CD4-positive, alpha-beta T cell treated with Interleukin-6 at 100 ng/mL for 8 hours (primary cell): ENCODE results near the gene ITIH4.

Experiments
- DNase-seq: peaks from one replicate; pipeline ENCODE4 v3.0.0-alpha.2; 2020; ENCODE audit warnings: mixed read lengths, low spot score

The ITIH4 gene

DNA sequence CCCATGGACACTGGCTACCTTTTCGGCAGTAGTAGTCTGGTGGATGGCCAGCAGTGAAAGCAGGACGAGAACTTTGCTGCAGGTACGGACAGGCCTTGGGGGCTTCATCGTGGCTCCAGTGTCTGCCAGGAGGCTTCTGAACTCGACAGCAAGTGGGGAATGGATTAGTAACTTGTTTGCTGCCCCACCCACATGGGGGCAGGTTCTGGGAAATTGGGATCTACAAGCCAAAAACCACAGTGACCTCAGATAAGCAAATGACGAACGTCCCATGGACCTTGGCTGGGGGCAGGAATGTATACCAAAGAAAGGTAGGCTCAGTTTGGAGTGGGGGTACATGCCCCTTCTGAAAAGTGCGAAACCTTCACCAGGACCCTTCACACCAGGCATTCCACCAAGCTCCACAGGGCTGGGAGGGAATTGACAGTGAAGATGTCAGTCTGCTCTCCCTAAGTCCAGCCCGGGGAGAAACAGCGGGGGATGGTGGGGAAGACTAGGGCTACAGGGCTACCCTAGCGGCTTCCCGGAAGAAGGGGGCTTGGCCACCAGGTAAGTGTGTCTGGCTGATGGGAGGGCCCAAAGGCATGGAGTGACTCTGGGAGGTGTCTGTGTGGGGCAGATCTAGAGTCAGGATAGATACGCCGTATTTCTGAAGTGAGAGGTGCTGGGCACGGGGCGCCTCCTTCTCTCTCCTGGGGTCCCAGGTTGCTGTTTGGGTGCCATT, at the start of gene ITIH4:
TSS of gene ITIH4 (minus strand) at position 138 of the 724 bp plus-strand sequence. CDS start at position 108, 30 bp downstream.
- no peak for DNase-seq

DNA sequence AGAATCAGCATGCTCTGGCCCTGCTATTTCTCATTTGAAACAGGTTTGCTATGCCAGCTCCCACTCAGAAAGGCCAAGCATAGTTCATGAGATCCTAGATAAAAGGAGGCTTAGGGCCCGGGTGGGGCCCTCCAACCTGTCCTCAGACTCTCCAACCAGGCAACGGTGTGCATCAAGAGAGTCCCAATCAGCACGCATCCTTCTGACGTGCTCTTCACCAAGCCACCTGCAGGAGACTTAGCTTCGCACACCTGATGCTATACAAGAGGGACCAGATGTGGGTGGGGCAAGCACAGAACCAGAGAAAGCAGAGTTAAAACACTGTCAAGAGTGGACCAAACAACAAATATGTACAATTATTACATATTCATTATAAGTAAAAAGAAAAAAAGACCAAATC, 49.6 kb upstream of the ITIH4 start:
- no peak for DNase-seq

DNA sequence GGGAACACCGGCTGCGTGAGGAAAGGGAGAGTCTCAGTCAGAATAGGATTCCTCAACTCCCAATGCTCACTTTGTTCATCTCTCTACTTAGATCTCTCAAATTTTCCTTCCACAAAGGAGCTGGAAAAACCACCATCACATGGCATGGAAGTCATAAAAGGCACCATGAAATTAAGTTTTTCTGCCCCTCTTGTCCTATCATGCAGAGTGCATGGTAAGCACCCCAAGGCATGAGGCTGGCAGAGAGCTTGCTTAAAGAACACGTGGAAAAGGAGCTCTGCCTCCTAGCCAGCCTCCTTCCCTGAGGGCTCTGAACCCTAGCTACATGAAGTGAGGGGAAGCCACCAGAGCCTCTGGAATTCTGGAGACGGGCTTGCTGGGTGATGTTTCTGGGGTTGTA, 49.1 kb upstream of the ITIH4 start:
- DNase-seq: no peak

DNA sequence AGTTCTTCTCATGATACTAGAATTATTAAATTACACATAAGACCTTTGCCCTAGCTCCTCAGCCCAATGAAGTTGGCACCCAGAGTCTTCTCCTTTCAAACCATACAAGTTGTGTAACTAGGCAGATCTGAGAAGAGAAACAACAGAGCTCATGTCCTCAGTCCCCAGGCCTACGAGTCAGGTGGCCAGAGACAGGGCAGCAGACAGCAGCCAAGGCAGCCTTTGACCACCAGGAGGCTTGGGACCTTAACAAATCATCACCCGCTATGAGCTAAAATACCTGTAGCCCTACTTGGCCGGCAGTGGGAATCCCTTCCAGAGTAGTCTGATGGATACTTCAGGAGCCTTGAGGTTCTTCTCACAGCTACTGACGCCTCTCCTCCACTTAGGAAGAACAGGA, 48.6 kb upstream of the ITIH4 start:
- DNase-seq: no peak

DNA sequence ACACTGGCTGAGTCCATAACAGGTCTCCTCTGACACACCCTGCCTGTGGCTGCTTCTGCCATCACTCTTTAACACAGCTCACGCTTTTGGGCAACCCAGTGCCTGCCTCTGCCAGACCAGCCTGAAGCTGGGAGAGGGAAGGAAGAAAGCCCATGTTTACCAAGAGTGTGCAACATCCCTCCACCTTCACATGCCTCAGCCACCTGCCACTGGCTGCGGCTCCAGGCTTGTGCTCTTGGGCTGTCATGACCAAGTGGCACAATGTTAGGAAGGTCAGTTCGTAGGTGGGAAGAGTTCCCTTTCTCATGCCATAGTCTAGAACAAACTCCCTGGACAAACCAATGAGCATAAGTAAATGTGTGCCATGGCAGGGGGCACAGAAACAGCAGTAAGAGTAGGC, 46.6 kb upstream of the ITIH4 start:
- DNase-seq: no peak

DNA sequence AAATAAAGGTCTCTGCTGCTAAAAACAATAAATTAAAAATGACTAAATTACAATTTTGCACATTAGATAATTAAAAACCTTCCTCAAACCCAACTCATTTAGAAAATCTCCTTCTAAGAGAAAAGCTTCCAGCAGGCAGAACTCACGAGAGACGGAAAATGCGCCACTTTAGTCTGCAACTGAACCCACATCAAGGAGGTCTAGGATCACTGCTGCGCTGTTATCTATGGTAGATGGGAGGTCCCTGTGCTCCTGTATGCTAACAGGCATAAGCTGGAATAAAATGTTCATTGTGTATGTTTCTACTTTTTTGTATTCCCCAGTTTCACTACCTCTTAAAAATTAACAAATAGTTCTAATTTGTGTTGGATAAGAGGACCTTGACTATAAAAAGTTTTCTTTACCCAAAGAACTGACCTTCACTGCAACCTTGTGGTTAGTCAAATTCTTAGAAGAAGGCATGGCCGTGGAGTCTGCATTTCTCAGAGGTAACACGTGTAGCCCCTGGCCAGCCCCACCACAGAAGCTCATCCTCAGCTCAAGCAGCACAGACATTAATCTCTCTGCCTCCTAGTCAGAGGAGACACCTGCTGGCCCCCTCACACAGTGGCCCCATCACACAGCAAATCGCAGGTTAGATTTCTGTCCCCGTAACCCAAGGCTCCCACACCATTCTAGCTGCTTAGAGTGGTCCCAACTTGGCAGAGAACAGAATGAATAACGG, 44.6 kb upstream of the ITIH4 start:
- DNase-seq: no peak

DNA sequence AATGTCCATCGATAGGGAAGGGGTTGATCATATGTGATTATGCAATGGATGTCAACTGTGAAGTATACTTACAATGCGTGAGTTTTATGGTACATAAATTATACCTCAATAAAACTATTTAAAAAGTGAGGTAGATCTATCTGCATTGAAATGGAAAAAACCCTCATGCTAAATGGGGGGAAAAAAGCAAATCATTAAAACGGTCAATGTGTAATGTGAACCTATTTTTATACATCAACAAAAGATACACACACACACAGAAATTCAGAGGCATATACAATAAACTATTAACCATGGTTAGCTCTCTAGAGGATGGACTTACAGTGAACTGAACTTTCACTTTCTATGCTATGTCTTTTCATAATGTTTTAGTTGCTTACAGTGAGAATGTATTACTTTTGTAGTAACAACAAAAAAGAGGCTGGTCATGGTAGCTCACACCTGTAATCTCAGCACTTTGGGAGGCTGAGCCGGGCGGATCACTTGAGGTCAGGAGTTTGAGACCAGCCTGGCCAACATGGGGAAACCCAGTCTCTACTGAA, 43.8 kb upstream of the ITIH4 start:
- DNase-seq: no peak

DNA sequence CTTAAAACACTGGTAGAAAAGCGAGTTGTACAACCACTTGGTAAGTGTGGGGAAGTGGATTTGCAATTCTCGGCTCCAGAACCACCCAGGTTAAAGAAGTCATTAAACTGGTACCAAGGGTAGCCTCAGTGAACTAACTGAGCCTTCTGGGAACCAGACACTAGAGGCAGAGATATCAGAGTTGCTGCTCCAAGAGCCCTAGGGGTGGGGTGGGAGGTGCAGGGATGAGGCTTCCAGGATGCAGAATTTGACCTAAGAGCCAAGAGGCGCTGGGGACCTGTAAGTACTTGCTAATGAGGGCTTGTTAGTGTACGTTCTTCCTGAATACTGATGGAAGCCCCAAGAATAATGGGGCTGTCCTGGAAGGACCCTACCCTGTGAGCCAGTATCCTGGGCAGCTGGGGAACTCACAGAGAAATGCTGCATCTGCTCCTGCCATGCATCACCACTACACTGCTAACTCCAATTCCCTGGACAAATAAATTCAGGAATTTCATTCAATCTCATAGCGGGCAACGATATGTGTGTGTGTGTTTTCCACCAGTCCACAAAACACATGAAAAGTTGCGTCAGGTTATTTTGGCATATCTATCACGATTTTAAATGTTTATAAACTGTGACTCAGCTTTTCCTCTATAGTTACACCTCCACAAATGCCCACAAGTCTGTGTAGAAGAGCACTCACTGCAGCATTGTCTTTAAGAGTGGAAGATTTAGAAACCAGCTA, 43.1 kb upstream of the ITIH4 start:
- no peak for DNase-seq

DNA sequence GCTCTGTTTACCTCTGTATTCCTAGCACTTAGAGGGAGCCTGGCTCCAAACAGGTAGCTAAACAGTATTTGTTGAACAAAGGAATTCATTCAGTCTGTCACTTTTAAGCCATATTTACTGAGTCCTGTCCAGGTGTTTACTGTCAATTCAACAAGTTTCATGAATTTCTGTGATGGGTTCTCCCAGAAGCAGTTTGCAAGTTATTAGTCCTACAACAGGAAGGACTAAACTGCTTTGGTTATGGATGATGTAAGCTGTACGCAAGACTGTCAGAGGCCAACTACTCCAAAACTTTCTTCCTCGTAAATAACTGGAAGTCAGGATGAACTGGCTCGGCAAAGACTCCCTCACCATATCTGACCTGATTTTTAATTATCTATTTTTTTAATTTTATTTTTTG, 41.8 kb upstream of the ITIH4 start:
- DNase-seq: no peak

DNA sequence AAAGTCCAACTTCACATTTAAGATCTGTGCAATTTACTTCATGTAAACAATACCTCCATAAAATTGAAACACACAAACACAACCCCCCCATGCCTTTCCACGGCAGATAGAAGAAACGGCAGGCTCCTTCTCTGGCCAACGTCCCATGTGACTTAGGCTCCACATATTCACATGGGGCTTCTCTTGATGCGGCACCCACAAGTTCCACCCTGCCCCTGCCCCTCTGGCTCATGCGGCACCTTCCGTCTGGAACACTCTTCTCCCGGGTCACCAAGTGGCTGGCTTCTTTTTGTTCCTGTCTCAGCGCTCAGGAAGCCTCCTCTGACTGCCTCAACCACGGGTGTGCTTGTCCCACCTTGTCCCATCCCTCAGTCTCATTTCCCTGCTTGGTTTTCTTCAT, 41.3 kb upstream of the ITIH4 start:
- no peak for DNase-seq

DNA sequence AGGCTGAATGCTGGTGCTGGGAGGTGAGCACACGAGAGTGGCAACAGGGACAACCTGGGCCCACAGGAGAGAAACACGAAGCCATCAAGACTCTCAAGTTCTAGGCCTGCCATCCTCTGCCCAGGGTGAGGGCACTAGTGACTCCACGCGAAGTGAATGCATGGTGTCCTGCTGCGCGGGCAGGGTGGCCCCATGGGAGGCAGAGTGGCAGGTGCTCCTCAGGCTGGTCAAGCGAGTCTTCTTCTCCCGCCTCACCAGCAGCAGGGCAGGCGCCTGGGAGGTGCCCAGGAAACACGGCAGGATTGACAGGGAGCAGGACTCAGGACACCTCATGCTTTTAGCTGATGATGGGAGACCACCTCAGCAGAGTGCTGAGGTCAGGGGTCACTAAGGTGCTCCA, 40.0 kb upstream of the ITIH4 start:
- no peak for DNase-seq

DNA sequence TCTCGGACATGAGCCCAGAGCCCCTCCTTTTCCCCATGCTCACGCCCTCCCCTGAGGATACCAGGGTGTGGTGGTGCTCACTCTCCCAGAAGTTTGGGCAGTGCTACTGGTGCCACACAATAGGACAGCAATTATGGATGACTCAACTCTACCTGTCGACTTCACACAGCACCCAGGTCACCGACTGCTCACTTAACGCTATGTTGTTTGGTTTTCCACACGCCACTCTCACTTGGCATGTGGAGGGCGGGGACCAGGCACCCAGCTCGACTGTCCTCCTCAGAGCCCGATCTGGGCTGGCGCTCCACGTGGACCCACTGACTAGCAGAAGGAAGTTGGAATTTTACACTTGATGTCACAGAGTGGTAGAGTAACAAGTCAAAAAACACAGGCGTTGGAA, 36.0 kb upstream of the ITIH4 start:
- DNase-seq: no peak

DNA sequence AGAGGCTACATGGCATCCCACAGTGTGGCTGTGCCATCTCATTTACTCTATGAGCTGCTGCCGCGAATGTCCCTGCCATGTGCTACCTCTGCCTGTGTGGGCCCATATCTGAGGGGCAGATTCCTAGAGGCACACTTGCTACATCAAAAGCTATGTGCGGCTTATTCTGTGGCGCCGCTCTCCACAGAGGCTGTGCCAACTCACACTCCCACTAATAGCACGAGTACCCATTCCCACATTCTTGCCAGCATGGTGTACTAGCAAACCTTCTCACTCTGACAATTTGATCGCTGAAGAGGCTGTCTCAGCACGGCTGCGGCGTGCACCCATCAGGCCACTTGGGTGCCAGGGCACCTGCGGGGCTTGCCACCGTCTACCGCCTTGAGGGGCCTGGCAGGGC, 35.5 kb upstream of the ITIH4 start:
- DNase-seq: no peak

DNA sequence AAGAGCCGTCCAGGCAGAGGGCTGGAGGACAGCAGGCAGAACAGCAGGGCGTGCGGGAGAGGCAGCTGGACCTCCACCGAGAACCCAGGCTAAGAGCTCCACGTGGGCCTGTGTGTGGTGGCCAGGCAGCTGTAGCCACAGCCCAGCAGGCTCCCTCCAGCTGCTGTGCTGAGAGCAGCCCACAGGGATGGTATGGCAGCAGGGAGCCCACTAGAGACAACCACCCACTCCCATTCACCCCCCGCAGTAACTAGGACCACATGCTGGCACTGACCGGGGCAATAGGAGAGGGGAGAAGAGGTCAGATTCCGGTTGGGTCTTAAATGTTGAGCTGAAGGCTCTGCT, 29.9 kb upstream of the ITIH4 start:
- DNase-seq: no peak

DNA sequence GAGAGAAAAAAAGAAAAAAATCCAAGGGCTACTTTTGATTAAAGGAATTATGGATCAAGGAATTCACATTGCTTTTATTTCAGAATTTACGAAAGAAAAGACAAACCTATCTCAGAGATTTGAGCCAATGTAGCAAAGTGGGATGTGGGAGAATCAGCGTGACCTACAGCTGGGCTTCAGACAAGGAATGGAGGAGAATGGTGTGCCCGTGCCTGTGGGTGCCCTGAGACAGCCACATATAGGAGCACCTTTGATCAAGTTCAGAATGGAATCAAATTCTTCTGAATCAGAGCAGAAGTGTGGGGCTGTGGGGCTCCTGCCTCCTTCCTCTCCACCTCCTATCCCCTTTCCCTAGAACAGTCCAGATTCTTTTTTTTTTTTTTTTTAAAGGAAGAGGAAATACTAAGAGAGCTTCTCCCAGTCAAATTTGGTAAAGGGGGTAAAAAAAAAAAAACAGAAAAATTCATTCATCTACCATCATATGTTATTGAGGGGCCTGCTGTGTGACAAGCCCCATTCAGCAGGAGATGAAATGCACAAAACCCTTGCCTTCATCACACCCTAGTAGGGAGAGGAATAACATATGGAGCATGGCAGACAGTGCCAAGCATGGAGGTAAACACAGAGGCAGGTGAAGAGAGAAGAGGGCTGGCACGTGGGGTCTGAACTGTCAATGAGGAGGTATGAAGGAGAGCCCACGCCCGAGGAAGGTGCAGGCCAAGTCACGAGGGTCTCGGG, 29.4 kb upstream of the ITIH4 start:
- no peak for DNase-seq

DNA sequence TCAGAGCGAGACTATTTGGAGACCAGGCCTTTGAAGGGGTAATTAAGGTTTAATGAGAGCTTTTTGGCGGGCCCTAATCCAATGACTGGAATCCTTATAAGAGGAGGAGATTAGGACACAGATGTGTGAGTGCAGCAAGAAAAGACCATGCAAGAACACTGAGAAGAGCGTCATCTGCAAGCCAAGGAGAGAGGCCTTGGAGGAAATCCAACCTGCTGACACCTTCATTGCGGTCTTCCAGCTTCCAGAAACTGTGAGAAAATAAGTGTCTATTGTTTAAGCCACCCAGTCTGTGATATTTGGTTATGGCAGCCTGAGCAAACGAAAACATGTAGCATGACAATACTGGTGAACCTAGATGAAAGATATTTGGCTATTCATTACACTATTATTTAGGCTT, 27.4 kb upstream of the ITIH4 start:
- DNase-seq: no peak

DNA sequence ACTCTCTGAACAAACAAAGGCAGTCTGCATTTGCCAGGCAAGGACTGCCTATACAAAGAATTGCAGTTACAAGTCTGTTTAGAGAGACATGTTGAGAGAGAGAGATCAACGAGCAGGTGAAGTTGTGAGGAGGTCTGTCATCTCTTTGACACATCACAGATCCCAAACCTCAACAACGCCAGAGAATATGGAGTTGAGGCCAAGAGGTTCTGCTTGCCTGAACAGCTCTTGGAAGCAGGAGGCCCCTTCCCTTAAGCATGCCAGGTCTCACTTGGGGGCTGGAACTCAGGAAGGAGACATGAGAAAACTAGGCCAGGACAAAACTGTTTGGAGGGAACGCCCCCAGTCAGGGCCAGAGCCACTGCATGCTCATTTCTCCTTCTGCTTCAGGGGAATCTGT, 26.7 kb upstream of the ITIH4 start:
- no peak for DNase-seq

DNA sequence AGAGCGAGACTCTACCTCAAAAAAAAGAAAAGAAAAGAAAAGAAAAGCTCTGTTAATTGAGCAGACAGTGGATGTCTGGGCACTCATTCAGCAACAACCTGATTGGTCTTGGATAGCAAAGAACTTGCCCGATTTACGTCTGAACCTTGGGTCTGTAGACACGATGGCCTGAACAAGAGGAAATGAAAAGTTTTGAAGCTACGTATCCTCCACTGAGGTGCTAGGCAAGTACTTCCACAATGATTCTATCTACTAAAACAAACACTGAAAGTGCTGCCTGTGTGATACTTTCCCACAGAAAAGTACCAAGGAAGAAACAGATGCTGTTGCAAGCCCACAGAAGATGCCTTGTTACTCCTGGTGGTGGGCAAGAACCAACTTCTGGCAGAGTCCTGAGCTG, 26.2 kb upstream of the ITIH4 start:
- no peak for DNase-seq

DNA sequence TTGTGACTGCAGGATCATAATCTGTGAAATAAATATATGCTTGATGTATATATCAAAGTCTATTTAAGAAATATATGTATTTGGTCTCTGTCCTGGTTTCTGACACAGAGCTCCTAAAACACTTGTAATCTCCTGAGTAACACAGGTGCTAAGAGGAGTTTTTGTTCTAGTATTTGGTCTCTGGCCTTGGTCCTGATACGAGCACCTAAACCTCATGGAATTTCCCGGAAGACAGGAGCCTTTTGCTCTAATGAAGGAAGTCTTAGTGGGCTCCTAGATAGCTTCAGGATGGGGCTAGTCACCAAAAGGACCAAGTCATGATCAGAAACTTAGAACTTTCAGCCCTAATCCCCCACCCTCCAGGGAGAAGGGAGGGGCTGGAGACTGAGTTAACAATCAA, 23.5 kb upstream of the ITIH4 start:
- DNase-seq: no peak

DNA sequence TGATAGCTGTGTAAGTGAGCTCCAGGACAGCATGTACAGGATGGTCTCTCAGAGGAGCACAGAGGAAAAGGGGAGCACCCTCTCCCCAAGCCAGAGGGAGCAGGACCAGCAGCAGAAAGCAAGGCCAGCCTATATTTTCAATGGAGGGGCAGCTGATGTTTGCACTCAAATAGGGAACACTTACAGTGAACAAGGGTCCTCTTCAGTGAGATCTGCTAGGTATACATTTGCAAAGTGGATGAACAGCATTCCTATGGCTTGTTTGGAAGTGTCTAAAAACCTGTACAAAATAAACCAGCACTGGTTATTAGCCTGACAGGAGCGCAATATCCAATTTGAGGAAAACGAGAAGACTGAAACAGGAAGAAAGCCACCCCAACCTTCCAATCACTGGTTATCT, 21.9 kb upstream of the ITIH4 start:
- DNase-seq: no peak

DNA sequence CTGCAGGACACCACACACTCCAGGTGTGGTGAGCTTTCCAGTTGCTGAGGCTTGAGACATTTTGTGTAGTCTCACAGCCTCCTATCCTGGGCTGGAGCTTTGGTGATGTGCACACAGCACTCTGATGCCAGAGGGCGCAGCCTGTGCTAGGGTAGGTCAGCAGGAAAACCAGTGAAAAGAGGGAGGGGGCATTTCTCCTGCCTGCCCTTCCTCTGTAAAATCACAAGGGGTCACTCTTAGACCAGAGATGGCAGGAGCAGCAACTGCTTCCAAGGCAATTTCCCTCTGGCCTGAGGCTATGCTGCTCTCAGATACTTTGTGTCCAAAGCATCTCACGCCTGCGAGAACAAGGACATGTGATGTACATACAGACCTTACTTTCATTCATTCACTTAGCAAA, 20.9 kb upstream of the ITIH4 start:
- DNase-seq: no peak

DNA sequence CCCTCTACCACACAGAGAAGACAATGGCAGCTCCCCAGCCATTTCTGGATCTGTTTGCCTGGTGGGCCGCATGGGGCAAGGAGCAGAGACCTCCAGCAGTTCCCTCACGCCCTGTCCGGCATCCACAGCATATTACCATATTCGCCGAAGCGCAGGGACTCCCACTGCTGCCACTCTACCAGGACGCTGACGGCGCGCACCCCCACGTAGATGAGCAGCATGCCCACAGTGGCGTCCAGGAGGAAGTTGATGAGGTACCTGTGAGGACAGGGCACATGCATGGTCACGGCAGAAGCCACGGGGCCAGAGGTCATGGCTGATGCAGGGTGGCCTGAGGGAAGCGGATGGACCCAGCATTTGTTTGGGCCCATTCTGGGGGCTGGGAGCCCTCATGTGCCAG, 19.2 kb upstream of the ITIH4 start:
- no peak for DNase-seq
